Ramos (cell line): ENCODE measurements around the gene CEP68.

ENCODE experiments used
- in situ Hi-C: fragments of 300-500 bp; cut with MboI; formaldehyde crosslinking; loops from one replicate; pipeline ENCODE4 v1.14.3; 2022; ENCODE audit warnings: low sequenced_read_pairs; ENCODE audit not compliant: unreplicated experiment

Gene CEP68

GRCh38 chr2:65073879-65074565 is 17.8 kb downstream of the CEP68 start:
- in situ Hi-C loops: no loop called here

GRCh38 chr2:65075176-65075575 is 19.0 kb downstream of the CEP68 start:
- in situ Hi-C loops: no loop called here

GRCh38 chr2:65075605-65076344 is 19.6 kb downstream of the CEP68 start:
- in situ Hi-C loops: no loop called here

- in situ Hi-C loops: no loop called here
These were observed 20.1 kb downstream of the CEP68 start for GRCh38 chr2:65076345-65076710.

- in situ Hi-C loops: no loop called here
These were observed 21.7 kb downstream of the CEP68 start for GRCh38 chr2:65077898-65078297.

GRCh38 chr2:65079017-65079416 is 22.8 kb downstream of the CEP68 start:
- in situ Hi-C loops: no loop called here

GRCh38 chr2:65081232-65081685 is 25.0 kb downstream of the CEP68 start:
- in situ Hi-C loops: no loop called here

GRCh38 chr2:65085148-65085547 is 28.9 kb downstream of the CEP68 start:
- in situ Hi-C loops: no loop called here

- in situ Hi-C loops: no loop called here
These were observed 36.6 kb downstream of the CEP68 start for GRCh38 chr2:65092791-65093190.

- in situ Hi-C loops: no loop called here
These were observed 37.0 kb downstream of the CEP68 start for GRCh38 chr2:65093211-65093610.

- in situ Hi-C loops: no loop called here
These were observed 40.7 kb downstream of the CEP68 start for GRCh38 chr2:65096948-65097347.

GRCh38 chr2:65097844-65098243 is 41.6 kb downstream of the CEP68 start:
- in situ Hi-C loops: no loop called here

- in situ Hi-C loops: no loop called here
These were observed 42.5 kb downstream of the CEP68 start for GRCh38 chr2:65098741-65099140.

- in situ Hi-C loops: no loop called here
These were observed 44.9 kb downstream of the CEP68 start for GRCh38 chr2:65101071-65101470.

- in situ Hi-C loops: no loop called here
These were observed 46.9 kb downstream of the CEP68 start for GRCh38 chr2:65103013-65103715.

- in situ Hi-C loops: no loop called here
These were observed 51.3 kb downstream of the CEP68 start for GRCh38 chr2:65107530-65107929.

- in situ Hi-C loops: no loop called here
These were observed 52.6 kb downstream of the CEP68 start for GRCh38 chr2:65108780-65109179.

- in situ Hi-C loops: no loop called here
These were observed 56.4 kb downstream of the CEP68 start for GRCh38 chr2:65112633-65113032.

- in situ Hi-C loops: no loop called here
These were observed 57.0 kb downstream of the CEP68 start for GRCh38 chr2:65113229-65113628.

GRCh38 chr2:65113816-65114215 is 57.6 kb downstream of the CEP68 start:
- in situ Hi-C loops: no loop called here

- in situ Hi-C loops: no loop called here
These were observed 58.7 kb downstream of the CEP68 start for GRCh38 chr2:65114921-65115320.
